GM19372 (cell line): Measurements from ENCODE around the gene PHF2.

Experiments used
- ATAC-seq: cut with Tn5 transposase; IDR thresholded peaks from one replicate; pipeline ENCODE4 v1.9.1; 2021; ENCODE audit warnings: mild to moderate bottlenecking, low read depth, moderate library complexity; ENCODE audit not compliant: unreplicated experiment

Gene PHF2

GRCh38 chr9:93585695-93586094 is 9.3 kb downstream of the PHF2 start:
- ATAC-seq: no peak

DNA sequence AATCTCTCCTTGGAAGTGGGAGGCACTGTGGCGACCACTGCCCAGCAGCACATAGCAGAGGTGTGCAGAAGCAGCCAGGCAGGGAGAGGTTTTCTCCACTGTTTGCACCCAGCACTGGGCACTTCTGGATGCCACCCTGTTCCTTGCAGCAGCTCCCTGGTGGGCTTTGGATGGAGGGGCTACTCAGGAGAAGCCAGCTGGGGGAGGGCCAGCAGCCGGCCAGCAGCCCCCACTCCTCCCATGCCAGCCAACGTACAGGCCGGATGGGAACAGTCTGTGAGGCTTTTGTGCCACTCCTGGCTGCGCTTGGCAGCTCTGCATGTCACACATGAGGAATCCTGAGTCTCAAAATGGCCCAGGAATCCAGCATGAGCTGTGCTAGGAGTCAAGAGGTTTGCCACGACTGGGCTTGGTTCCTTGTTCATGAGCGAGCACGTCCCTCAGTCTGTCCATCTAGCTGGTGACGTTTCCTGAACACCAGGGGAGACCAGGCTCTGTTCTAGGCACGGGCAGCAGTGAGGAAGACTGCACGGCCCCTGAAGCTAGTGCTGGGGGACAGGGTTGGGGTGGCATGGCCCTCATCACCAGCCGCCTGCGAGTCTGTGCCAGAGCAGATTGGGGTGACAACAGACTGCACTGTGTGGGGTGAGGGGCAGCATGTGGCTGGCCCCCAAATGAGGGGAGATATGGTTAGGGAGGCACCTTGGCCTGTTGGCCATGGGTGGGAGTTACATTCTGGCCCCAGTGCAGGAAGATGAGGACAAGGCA is 10.1 kb downstream of the PHF2 start:
- no peak for ATAC-seq

DNA sequence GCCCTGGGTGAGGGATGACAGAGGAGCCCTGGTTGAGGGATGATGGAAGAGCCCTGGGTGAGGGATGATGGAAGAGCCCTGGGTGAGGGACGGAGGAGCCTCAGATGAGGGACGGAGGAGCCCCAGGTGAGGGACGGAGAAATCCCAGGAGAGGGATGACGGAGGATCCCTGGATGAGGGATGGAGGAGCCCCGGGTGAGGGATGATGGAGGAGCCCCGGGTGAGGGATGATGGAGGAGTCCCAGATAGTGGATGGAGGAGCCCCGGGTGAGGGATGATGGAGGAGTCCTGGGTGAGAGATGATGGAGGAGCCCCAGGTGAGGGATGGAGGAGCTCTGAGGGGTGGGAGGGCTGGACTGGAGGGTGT is 10.9 kb downstream of the PHF2 start:
- ATAC-seq: no peak

GRCh38 chr9:93587651-93588347 is 11.4 kb downstream of the PHF2 start:
- ATAC-seq: no peak

- no peak for ATAC-seq
Observed at GRCh38 chr9:93588641-93589609, 12.5 kb downstream of the PHF2 start.

DNA sequence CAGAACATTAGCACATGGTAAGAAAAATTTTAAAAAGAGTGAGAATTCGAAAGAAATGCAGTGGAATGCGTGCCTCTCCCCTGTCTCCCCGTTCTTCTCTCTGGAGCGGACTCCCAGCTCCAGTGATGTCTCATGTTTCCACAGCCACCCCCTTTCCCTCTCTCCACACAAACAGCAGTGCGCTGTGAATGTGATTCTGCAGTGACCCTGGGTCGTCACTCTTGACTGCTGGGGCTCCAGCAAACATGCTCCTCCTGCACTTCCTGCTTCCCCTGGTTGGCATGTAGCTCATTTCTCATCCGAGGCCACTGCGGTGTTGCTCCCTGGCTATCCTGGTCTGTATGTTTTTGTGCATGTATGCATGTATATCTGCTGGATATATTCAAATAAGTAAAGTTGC is 13.3 kb downstream of the PHF2 start:
- ATAC-seq: no peak

DNA sequence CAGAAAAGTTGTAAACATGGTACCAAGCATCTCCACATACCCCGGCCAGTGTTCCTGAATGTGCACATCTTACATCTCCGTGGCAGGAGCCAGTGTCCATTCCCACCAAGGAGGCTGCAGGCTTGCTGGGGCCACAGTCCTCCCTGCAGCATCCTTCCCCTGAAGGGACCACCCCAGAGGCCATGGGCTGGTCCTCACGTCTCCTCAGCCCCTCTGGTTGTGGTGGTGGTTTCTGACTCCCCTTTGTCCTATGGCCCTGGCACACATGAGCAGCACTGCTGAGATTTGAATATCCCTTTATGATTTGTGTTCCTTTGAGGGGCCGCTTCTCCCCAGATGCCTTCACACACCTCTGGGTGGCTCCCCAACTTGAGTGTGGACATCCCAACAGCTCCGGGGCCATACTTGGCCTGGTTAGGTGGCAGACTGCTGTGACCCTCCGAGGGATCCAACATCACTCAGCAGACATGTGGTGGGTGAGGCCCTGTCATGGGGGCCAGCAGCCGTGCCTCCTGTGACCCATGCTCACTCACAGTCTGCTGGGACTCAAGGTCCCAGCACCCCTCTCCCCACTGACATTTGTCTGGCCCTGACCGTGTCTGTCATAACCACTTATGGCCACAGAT is 14.3 kb downstream of the PHF2 start:
- no peak for ATAC-seq

- no peak for ATAC-seq
Observed at GRCh38 chr9:93591301-93592007, 15.1 kb downstream of the PHF2 start.

GRCh38 chr9:93592008-93592642 is 15.7 kb downstream of the PHF2 start:
- ATAC-seq: no peak

GRCh38 chr9:93592643-93593021 is 16.2 kb downstream of the PHF2 start:
- ATAC-seq: no peak

GRCh38 chr9:93593144-93593658 is 16.8 kb downstream of the PHF2 start:
- ATAC-seq: no peak

GRCh38 chr9:93594041-93594756 is 17.8 kb downstream of the PHF2 start:
- no peak for ATAC-seq

DNA sequence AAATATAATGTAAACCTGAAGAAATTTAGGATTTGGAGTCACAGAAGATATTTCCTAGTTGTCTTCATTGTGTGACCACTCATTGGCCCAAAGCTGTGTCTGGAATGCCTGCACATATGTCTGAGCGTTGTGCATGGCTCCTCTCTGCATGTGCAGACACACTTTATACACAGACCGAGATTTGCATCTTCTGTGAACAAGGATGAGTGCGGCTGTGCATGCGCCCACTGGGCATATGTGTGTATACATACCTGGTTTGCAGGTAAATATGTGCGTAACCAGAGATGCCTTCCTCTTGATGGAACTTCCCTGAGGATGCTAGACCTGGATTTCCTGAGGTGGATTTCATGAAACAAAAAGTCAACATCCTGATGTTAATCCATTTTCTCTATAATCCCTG is 19.1 kb downstream of the PHF2 start:
- ATAC-seq: no peak

- ATAC-seq: no peak
Observed at GRCh38 chr9:93595861-93596365, 19.5 kb downstream of the PHF2 start.

GRCh38 chr9:93596399-93596798 is 20.0 kb downstream of the PHF2 start:
- no peak for ATAC-seq

DNA sequence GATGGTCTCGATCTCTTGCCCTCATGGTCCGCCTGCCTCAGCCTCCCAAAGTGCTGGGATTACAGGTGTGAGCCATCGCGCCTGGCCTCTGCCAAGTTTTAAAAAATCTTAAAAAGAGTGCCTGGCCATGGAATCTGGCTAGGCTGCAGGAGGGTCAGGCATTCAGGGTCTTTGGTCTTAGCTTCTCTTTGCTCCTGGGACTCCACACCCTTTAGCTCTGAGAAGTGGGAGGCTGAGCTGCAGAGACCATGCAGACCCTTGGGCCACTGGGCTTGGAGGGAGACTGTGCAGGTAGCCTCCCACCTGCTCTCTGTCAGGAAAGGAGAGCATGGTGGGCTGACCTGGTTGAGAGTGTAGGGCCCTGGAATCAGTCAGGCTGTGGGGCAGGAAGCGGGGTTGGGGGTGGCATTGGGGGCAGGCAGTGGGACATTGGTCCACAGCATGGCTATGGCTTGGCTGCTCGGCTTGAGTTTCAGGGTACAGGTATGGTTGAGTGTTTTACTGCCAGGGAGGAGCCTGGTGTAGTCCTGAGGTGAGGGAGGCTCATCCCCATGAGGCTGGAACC is 20.8 kb downstream of the PHF2 start:
- ATAC-seq: no peak

DNA sequence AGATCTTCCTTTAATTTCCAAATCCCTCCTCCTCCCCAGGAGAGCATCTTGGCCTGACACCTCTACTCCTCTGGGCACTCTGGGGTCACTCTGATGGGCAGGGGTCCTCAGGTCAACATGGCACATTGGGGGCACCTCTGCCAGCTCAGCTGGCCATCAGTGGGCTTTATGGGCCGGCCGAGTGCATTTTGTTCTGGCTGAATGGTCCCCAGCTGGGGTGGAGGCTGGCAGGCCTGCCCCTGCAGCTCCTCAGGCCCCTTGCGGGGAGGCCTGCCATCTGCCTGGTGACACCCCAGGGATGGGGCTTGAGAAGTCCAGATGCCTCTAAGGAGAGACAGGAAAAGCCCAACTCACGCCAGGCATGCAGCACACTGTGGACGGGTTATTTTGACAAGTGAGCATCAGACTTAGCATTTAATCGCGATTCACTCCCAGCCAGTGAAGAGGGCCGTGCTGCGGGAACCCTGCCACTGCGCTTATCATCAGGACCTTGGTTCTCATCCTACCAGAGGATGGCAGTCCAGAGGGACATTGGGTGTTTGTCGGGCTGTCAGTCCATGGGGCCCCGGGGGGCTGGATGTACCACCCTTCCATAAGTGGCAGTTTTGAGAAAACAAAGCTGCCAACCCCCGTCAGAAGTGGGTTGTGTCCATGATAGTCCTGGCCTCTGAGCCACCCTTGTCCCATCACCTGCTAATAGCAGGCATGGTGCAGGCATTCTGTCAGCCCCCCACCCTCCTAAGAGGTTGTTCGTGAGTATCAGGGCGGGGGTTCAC is 21.7 kb downstream of the PHF2 start:
- no peak for ATAC-seq
